Measurements from ENCODE around the gene HEXB. TPM values are rescaled to one million over a fixed set of nuclear protein-coding genes. Genes with fewer than 3 reads are reported as not detected.
A peak's percentile ranks its signal among the peaks of the same experiment; 100 is the strongest.

The HEXB gene
- total and polyA plus RNA-seq, 2 of the 13 experiments (the other 11 are each of a cell fraction or from before 2014, with no cell fraction given), result 100 to 104 TPM

DNA sequence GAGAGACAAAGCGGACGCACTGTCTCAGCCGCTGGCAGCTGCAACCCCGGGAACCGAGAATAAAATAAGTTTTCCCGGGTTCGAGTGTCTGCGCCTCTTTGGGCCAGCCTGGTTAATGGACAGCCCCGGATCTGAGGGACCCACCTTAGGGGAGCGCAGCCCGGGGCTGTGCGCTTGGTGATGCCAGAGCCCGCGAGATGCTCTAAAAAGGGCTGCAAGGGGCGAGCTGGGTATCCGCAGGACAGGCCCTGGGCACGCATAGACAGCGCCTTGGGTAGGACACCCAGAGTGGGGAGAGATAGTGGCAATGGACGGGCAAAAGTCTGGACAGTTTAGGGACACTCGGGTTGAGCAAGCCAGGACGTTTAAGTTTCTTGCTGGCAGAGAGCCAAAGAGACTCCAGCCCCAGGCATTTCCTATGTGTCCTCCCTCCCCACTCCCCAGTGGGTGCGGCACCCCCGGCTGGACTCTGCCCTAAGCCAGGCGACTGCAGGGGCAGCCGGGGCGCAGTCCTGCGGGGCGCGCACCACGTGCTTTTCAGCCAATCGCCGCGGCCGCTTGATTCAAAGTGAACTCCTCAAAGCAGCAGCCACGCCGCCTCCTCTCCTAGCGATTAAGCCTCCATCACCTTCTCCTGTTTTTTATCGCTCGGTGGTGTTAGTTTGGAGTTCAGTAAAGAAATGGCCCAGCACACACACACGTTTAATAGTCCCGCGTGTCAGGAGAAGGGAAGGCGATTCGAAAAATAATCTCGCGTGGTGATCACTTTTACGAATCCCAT lies 43.9 kb upstream of the HEXB start (continued):
- TF ChIP-seq ETV5 (CRISPR knock-in tag; IDR thresholded peaks at IDR 0.05; ENCODE audit: borderline replicate concordance), result peak; percentile 60; the same call in 1 of the 2 replicates
- peak; percentile 74 for TF ChIP-seq GATAD2A (CRISPR knock-in tag; IDR thresholded peaks at IDR 0.05)
- peak; percentile 84 for TF ChIP-seq DMAP1 (CRISPR knock-in tag; IDR thresholded peaks at IDR 0.05)
- TF ChIP-seq ZNF747 (CRISPR knock-in tag; IDR thresholded peaks at IDR 0.05; ENCODE audit: borderline replicate concordance), result no peak; the same call in 1 of the 2 replicates
- TF ChIP-seq ZNF10 (CRISPR knock-in tag; IDR thresholded peaks at IDR 0.05; ENCODE audit: borderline replicate concordance, low read depth), result no peak
- TF ChIP-seq TOE1 (CRISPR knock-in tag; IDR thresholded peaks at IDR 0.05), result no peak
- TF ChIP-seq ZNF235 (CRISPR knock-in tag; IDR thresholded peaks at IDR 0.05; ENCODE audit: borderline replicate concordance), result no peak
- TF ChIP-seq CHD2 (IDR thresholded peaks at IDR 0.05; ENCODE audit: low read depth, low read length), result peak; percentile 50; the same call in 1 of the 2 replicates
- 0 out of 2 replicates have a peak, but pooled peaks have one; percentile 46 for TF ChIP-seq MED13 (CRISPR knock-in tag; IDR thresholded peaks at IDR 0.05)
- TF ChIP-seq BCL6 (CRISPR knock-in tag; IDR thresholded peaks at IDR 0.05), result peak; percentile 71
- TF ChIP-seq ZNF766 (CRISPR knock-in tag; IDR thresholded peaks at IDR 0.05; ENCODE audit: borderline replicate concordance), result peak; percentile 71
- TF ChIP-seq, protein P1, sequence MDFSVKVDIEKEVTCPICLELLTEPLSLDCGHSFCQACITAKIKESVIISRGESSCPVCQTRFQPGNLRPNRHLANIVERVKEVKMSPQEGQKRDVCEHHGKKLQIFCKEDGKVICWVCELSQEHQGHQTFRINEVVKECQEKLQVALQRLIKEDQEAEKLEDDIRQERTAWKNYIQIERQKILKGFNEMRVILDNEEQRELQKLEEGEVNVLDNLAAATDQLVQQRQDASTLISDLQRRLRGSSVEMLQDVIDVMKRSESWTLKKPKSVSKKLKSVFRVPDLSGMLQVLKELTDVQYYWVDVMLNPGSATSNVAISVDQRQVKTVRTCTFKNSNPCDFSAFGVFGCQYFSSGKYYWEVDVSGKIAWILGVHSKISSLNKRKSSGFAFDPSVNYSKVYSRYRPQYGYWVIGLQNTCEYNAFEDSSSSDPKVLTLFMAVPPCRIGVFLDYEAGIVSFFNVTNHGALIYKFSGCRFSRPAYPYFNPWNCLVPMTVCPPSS (IDR thresholded peaks at IDR 0.05), result no peak
- no peak for TF ChIP-seq MATR3 (CRISPR knock-in tag; IDR thresholded peaks at IDR 0.05)
- no peak for TF ChIP-seq ZFP62 (CRISPR knock-in tag; IDR thresholded peaks at IDR 0.05)
- no peak for TF ChIP-seq ARID2 (CRISPR knock-in tag; IDR thresholded peaks at IDR 0.05; ENCODE audit: borderline replicate concordance)
- TF ChIP-seq, protein P2, sequence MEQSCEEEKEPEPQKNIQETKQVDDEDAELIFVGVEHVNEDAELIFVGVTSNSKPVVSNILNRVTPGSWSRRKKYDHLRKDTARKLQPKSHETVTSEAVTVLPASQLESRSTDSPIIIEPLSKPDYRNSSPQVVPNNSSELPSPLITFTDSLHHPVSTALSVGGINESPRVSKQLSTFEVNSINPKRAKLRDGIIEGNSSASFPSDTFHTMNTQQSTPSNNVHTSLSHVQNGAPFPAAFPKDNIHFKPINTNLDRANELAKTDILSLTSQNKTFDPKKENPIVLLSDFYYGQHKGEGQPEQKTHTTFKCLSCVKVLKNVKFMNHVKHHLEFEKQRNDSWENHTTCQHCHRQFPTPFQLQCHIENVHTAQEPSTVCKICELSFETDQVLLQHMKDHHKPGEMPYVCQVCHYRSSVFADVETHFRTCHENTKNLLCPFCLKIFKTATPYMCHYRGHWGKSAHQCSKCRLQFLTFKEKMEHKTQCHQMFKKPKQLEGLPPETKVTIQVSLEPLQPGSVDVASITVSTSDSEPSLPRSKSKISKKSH (CRISPR knock-in tag; IDR thresholded peaks at IDR 0.05; ENCODE audit: borderline replicate concordance), result no peak
- TF ChIP-seq, protein P3, sequence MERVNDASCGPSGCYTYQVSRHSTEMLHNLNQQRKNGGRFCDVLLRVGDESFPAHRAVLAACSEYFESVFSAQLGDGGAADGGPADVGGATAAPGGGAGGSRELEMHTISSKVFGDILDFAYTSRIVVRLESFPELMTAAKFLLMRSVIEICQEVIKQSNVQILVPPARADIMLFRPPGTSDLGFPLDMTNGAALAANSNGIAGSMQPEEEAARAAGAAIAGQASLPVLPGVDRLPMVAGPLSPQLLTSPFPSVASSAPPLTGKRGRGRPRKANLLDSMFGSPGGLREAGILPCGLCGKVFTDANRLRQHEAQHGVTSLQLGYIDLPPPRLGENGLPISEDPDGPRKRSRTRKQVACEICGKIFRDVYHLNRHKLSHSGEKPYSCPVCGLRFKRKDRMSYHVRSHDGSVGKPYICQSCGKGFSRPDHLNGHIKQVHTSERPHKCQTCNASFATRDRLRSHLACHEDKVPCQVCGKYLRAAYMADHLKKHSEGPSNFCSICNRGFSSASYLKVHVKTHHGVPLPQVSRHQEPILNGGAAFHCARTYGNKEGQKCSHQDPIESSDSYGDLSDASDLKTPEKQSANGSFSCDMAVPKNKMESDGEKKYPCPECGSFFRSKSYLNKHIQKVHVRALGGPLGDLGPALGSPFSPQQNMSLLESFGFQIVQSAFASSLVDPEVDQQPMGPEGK (CRISPR knock-in tag; IDR thresholded peaks at IDR 0.05), result peak; percentile 97
- peak; percentile 23; the same call in 1 of the 2 replicates for TF ChIP-seq FOXA3 (CRISPR knock-in tag; IDR thresholded peaks at IDR 0.05)
- no peak for TF ChIP-seq EEA1 (CRISPR knock-in tag; IDR thresholded peaks at IDR 0.05; ENCODE audit: borderline replicate concordance)
- TF ChIP-seq, protein P4, sequence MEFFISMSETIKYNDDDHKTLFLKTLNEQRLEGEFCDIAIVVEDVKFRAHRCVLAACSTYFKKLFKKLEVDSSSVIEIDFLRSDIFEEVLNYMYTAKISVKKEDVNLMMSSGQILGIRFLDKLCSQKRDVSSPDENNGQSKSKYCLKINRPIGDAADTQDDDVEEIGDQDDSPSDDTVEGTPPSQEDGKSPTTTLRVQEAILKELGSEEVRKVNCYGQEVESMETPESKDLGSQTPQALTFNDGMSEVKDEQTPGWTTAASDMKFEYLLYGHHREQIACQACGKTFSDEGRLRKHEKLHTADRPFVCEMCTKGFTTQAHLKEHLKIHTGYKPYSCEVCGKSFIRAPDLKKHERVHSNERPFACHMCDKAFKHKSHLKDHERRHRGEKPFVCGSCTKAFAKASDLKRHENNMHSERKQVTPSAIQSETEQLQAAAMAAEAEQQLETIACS (CRISPR knock-in tag; IDR thresholded peaks at IDR 0.05), result no peak
- TF ChIP-seq, protein P5, sequence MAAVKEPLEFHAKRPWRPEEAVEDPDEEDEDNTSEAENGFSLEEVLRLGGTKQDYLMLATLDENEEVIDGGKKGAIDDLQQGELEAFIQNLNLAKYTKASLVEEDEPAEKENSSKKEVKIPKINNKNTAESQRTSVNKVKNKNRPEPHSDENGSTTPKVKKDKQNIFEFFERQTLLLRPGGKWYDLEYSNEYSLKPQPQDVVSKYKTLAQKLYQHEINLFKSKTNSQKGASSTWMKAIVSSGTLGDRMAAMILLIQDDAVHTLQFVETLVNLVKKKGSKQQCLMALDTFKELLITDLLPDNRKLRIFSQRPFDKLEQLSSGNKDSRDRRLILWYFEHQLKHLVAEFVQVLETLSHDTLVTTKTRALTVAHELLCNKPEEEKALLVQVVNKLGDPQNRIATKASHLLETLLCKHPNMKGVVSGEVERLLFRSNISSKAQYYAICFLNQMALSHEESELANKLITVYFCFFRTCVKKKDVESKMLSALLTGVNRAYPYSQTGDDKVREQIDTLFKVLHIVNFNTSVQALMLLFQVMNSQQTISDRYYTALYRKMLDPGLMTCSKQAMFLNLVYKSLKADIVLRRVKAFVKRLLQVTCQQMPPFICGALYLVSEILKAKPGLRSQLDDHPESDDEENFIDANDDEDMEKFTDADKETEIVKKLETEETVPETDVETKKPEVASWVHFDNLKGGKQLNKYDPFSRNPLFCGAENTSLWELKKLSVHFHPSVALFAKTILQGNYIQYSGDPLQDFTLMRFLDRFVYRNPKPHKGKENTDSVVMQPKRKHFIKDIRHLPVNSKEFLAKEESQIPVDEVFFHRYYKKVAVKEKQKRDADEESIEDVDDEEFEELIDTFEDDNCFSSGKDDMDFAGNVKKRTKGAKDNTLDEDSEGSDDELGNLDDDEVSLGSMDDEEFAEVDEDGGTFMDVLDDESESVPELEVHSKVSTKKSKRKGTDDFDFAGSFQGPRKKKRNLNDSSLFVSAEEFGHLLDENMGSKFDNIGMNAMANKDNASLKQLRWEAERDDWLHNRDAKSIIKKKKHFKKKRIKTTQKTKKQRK (IDR thresholded peaks at IDR 0.05; ENCODE audit: low read length), result no peak

Data from HepG2 (cell line).